HepG2 (cell line): ENCODE measurements around the gene URGCP. TPM values are rescaled to one million over a fixed set of nuclear protein-coding genes. Genes with fewer than 3 reads are reported as not detected.

ENCODE experiments used
- BATF2 ChIP-seq: sonication (generic); formaldehyde crosslinking; IDR thresholded peaks from 2 replicates; pipeline ENCODE4 v1.8.0; 2022; ENCODE audit warnings: mild to moderate bottlenecking, missing genetic modification reagents, moderate library complexity
- BCL6 ChIP-seq: IDR thresholded peaks from 2 replicates; pipeline ENCODE4 v1.6.1; 2016; ENCODE audit warnings: missing genetic modification reagents, missing compliant biosample characterization
- CREM ChIP-seq, 2 experiments: sonication (generic) in 1 of 2; formaldehyde crosslinking in 1 of 2; IDR thresholded peaks; 2 replicates each; pipeline versions ENCODE4 v1.4.0 to v1.6.1; 2016 to 2020; ENCODE audit warnings: antibody characterized with exemption in 1 of 2, mild to moderate bottlenecking in 1 of 2, missing genetic modification reagents in 1 of 2
- GABPA ChIP-seq, 2 experiments: IDR thresholded peaks; 2 replicates each; pipeline ENCODE4 v1.6.1; 2011 to 2016; ENCODE audit warnings: low read depth in 2 of 2, low read length in 1 of 2, missing biosample characterization in 1 of 2, missing genetic modification characterization in 1 of 2
- IKZF5 ChIP-seq: IDR thresholded peaks from 2 replicates; pipeline ENCODE4 v1.6.1; 2018; ENCODE audit warnings: missing genetic modification reagents, mild to moderate bottlenecking, missing compliant biosample characterization
- MTF1 ChIP-seq: sonication (generic); formaldehyde crosslinking; IDR thresholded peaks from 2 replicates; pipeline ENCODE4 v1.5.0; 2020; ENCODE audit warnings: missing genetic modification reagents
- PHF20 ChIP-seq: sonication (generic); formaldehyde crosslinking; IDR thresholded peaks from 2 replicates; pipeline ENCODE4 v1.5.0; 2020; ENCODE audit warnings: mild to moderate bottlenecking, missing genetic modification reagents
- PLSCR1 ChIP-seq: sonication (generic); formaldehyde crosslinking; IDR thresholded peaks from 2 replicates; pipeline ENCODE4 v1.5.0; 2020; ENCODE audit warnings: missing genetic modification reagents, mild to moderate bottlenecking, borderline replicate concordance
- POGK ChIP-seq: sonication (generic); formaldehyde crosslinking; conservative IDR thresholded peaks from 2 replicates; pipeline ENCODE4 v1.8.0; 2022; ENCODE audit warnings: mild to moderate bottlenecking, moderate library complexity, missing genetic modification reagents
- POLR2G ChIP-seq: fragments of 200-400 bp; formaldehyde crosslinking; IDR thresholded peaks from 2 replicates; pipeline ENCODE4 v1.6.1; 2018; ENCODE audit warnings: mild to moderate bottlenecking, low read depth, low read length, moderate library complexity
- RAD51 ChIP-seq: fragments of 450-650 bp; IDR thresholded peaks from 2 replicates; pipeline ENCODE4 v1.6.1; 2016; ENCODE audit warnings: borderline replicate concordance
- SMARCE1 ChIP-seq: fragments of 450-650 bp; IDR thresholded peaks from 2 replicates; pipeline ENCODE4 v1.6.1; 2017; ENCODE audit warnings: borderline replicate concordance
- XBP1 ChIP-seq: sonication (generic); formaldehyde crosslinking; IDR thresholded peaks from 2 replicates; pipeline ENCODE4 v1.5.0; 2020; ENCODE audit warnings: missing genetic modification reagents
- ZBTB14 ChIP-seq: sonication (generic); formaldehyde crosslinking; IDR thresholded peaks from 2 replicates; pipeline ENCODE4 v1.4.0; 2020; ENCODE audit warnings: missing genetic modification reagents
- ZNF383 ChIP-seq: sonication (generic); formaldehyde crosslinking; IDR thresholded peaks from 2 replicates; pipeline ENCODE4 v1.4.0; 2020; ENCODE audit warnings: missing genetic modification reagents, mild to moderate bottlenecking, borderline replicate concordance
- ZNF501 ChIP-seq: sonication (generic); formaldehyde crosslinking; IDR thresholded peaks from 2 replicates; pipeline ENCODE4 v1.5.1; 2020; ENCODE audit warnings: mild to moderate bottlenecking, moderate library complexity, missing genetic modification reagents
- ZNF674 ChIP-seq: sonication (generic); formaldehyde crosslinking; IDR thresholded peaks from 2 replicates; pipeline ENCODE4 v1.5.0; 2020; ENCODE audit warnings: low read depth, mild to moderate bottlenecking, missing genetic modification reagents
- ZNF773 ChIP-seq: sonication (generic); formaldehyde crosslinking; IDR thresholded peaks from 2 replicates; pipeline ENCODE4 v1.4.0; 2020; ENCODE audit warnings: missing genetic modification reagents, borderline replicate concordance
- ZXDC ChIP-seq: sonication (generic); formaldehyde crosslinking; IDR thresholded peaks from 2 replicates; pipeline ENCODE4 v1.5.0; 2020; ENCODE audit warnings: mild to moderate bottlenecking, missing genetic modification reagents
- polyA plus RNA-seq, 8 experiments: library from polyadenylated mRNA; depleted of rRNA in 3 of 8; stranded (reverse) in 7 of 8; unstranded in 1 of 8; fragments of >200 nt; fragmentation: Illumina TruSeq in 4 of 8; extraction: Trizol in 4 of 8; gene quantifications; 2 replicates each; pipeline versions ENCODE4 v1.2.1 to v1.2.3, GENCODE V29; 2011 to 2016; ENCODE audit warnings: low read depth in 4 of 8, missing spikeins in 1 of 8, mixed read lengths in 1 of 8; ENCODE audit not compliant: insufficient read depth in 1 of 8
- total RNA-seq, 5 experiments: library from RNA; depleted of rRNA; stranded (reverse); fragments of >200 nt; fragmentation: Illumina TruSeq; extraction: Trizol; gene quantifications; 2 replicates each; pipeline ENCODE4 v1.2.3, GENCODE V29; 2016; ENCODE audit warnings: low read depth in 1 of 5

The URGCP gene
- total and polyA plus RNA-seq, 2 of the 13 experiments (the other 11 are each of a cell fraction or from before 2014, with no cell fraction given), result 22.3 to 25.8 TPM

- peak; percentile 91 for TF ChIP-seq POLR2G
- no peak for TF ChIP-seq SMARCE1
- TF ChIP-seq CREM (IDR thresholded peaks at IDR 0.05), result 0 out of 2 replicates have a peak, but pooled peaks have one; percentile 17
- no peak for TF ChIP-seq CREM (CRISPR knock-in tag; IDR thresholded peaks at IDR 0.05)
- no peak for TF ChIP-seq PLSCR1 (CRISPR knock-in tag)
- peak; percentile 75 for TF ChIP-seq PHF20 (CRISPR knock-in tag)
- no peak for TF ChIP-seq ZNF674 (CRISPR knock-in tag)
- TF ChIP-seq ZNF773 (CRISPR knock-in tag), result no peak
- 0 out of 2 replicates have a peak, but pooled peaks have one; percentile 27 for TF ChIP-seq BATF2 (CRISPR knock-in tag)
- peak; percentile 30; the same call in 1 of the 2 replicates for TF ChIP-seq BCL6
- no peak for TF ChIP-seq XBP1 (CRISPR knock-in tag)
- no peak for TF ChIP-seq ZNF383 (CRISPR knock-in tag)
- TF ChIP-seq MTF1 (CRISPR knock-in tag), result no peak
- peak; percentile 36; the same call in 1 of the 2 replicates for TF ChIP-seq IKZF5 (CRISPR knock-in tag)
- no peak for TF ChIP-seq RAD51
- TF ChIP-seq ZXDC (CRISPR knock-in tag), result no peak
- peak; percentile 92 for TF ChIP-seq POGK
- no peak for TF ChIP-seq ZBTB14 (CRISPR knock-in tag)
- peak; percentile 29; the same call in 1 of the 2 replicates for TF ChIP-seq ZNF501 (CRISPR knock-in tag)
- TF ChIP-seq GABPA (IDR thresholded peaks at IDR 0.05; ENCODE audit: low read depth, low read length), result no peak
- TF ChIP-seq GABPA (CRISPR knock-in tag; IDR thresholded peaks at IDR 0.05; ENCODE audit: low read depth), result 0 out of 2 replicates have a peak, but pooled peaks have one; percentile 19
These were observed 37.2 kb downstream of the URGCP start, which contains the start of gene MRPS24 (continued) for GRCh38 chr7:43869006-43869866.
